Loucy (cell line): ENCODE results near the gene EXOC3L4.

Experiments used
- H2AFZ ChIP-seq: fragments of 200-600 bp; sonication (generic); 2 replicates; pipeline ENCODE4 v1.6.0; 2016; ENCODE audit warnings: antibody characterized with exemption, mild to moderate bottlenecking, low read length, moderate library complexity
- H3F3A ChIP-seq: fragments of 200-600 bp; 2 replicates; pipeline ENCODE4 v1.6.0; 2016; ENCODE audit warnings: antibody characterized with exemption, low read depth, mild to moderate bottlenecking
- H3K27me3 ChIP-seq: fragments of 200-600 bp; sonication (generic); 2 replicates; pipeline ENCODE4 v1.6.1; 2014; ENCODE audit warnings: low read length, mild to moderate bottlenecking; ENCODE audit not compliant: insufficient read depth, poor library complexity, severe bottlenecking
- H3K36me3 ChIP-seq: fragments of 200-600 bp; sonication (generic); 2 replicates; pipeline ENCODE4 v1.6.1; 2016; ENCODE audit warnings: low read length; ENCODE audit not compliant: insufficient read depth
- H3K4me1 ChIP-seq: fragments of 200-600 bp; sonication (generic); 2 replicates; pipeline ENCODE4 v1.5.1; 2014; ENCODE audit warnings: low read length, mild to moderate bottlenecking; ENCODE audit not compliant: insufficient read depth, poor library complexity, severe bottlenecking
- H3K4me2 ChIP-seq: fragments of 200-600 bp; sonication (generic); 2 replicates; pipeline ENCODE4 v1.6.0; 2014; ENCODE audit warnings: antibody characterized with exemption, low read length, low read depth, mild to moderate bottlenecking; ENCODE audit not compliant: poor library complexity, severe bottlenecking
- H3K4me3 ChIP-seq: fragments of 200-600 bp; sonication (generic); 2 replicates; pipeline ENCODE4 v1.5.1; 2014; ENCODE audit warnings: low read length, mild to moderate bottlenecking, mixed read lengths; ENCODE audit not compliant: poor library complexity, severe bottlenecking
- H3K79me2 ChIP-seq: fragments of 200-600 bp; sonication (generic); 2 replicates; pipeline ENCODE4 v1.6.1; 2014; ENCODE audit warnings: low read length; ENCODE audit not compliant: insufficient read depth
- H3K9ac ChIP-seq: fragments of 200-600 bp; sonication (generic); 2 replicates; pipeline ENCODE4 v1.6.0; 2014; ENCODE audit warnings: mild to moderate bottlenecking, low read depth, low read length, moderate library complexity; ENCODE audit not compliant: poor library complexity, severe bottlenecking
- H3K9me2 ChIP-seq: fragments of 200-600 bp; sonication (generic); replicated peaks from 2 replicates; pipeline ENCODE4 v1.6.1; 2016; ENCODE audit warnings: low read depth, low read length, mixed read lengths
- H3K9me3 ChIP-seq: fragments of 200-600 bp; sonication (generic); 2 replicates; pipeline ENCODE4 v1.6.1; 2014; ENCODE audit warnings: mild to moderate bottlenecking, antibody characterized with exemption, low read length, low read depth; ENCODE audit not compliant: insufficient read depth
- H4K20me1 ChIP-seq: fragments of 200-600 bp; sonication (generic); 2 replicates; pipeline ENCODE4 v1.6.0; 2014; ENCODE audit warnings: antibody characterized with exemption, low read length, mild to moderate bottlenecking; ENCODE audit not compliant: insufficient read depth, poor library complexity, severe bottlenecking
- CTCF ChIP-seq: fragments of 200-600 bp; sonication (generic); conservative IDR thresholded peaks from 2 replicates; pipeline ENCODE4 v1.5.1; 2014; ENCODE audit warnings: mild to moderate bottlenecking, antibody characterized with exemption, low read length
- EZH2phosphoT487 ChIP-seq: fragments of 200-600 bp; IDR thresholded peaks from 2 replicates; pipeline ENCODE4 v1.6.1; 2018; ENCODE audit warnings: antibody characterized with exemption, mild to moderate bottlenecking, moderate library complexity, borderline replicate concordance

The EXOC3L4 gene

GRCh38 chr14:103140316-103141109 is 46.0 kb downstream of the EXOC3L4 start:
- Histone ChIP-seq H3K9me3 (no peaks in the 10 kb centered on the region), H3K4me3 (peak overlapping the region; percentile 25), H3F3A (no peaks in the 10 kb centered on the region), H3K36me3 (no peaks in the 10 kb centered on the region), H3K79me2 (no peaks in the 10 kb centered on the region), H3K27me3 (no peaks in the 10 kb centered on the region), H2AFZ (no peak overlapping the region), H3K4me2 (peak overlapping the region; percentile 55), H3K9me2 (no peaks in the 10 kb centered on the region), H3K9ac (no peak overlapping the region), H3K4me1 (peaks cover 6% of the 10 kb centered on the region), H4K20me1 (no peaks in the 10 kb centered on the region)
- TF ChIP-seq EZH2phosphoT487 (no peak), CTCF (no peak)

- Histone ChIP-seq H3K36me3 (no peaks in the 10 kb centered on the region), H3K9me3 (no peaks in the 10 kb centered on the region), H3K4me3 (peak overlapping the region; percentile 25), H4K20me1 (no peaks in the 10 kb centered on the region), H3F3A (no peaks in the 10 kb centered on the region), H2AFZ (no peak overlapping the region), H3K9me2 (no peaks in the 10 kb centered on the region), H3K27me3 (no peaks in the 10 kb centered on the region), H3K9ac (no peak overlapping the region), H3K79me2 (no peaks in the 10 kb centered on the region), H3K4me2 (peak overlapping the region; percentile 55), H3K4me1 (peaks cover 6% of the 10 kb centered on the region)
- TF ChIP-seq EZH2phosphoT487, result no peak
- peak; percentile 94 for TF ChIP-seq CTCF
Measured at GRCh38 chr14:103141117-103141796, 46.7 kb downstream of the EXOC3L4 start.

GRCh38 chr14:103142026-103142425 is 47.5 kb downstream of the EXOC3L4 start:
- Histone ChIP-seq H3K4me1 (peaks cover 6% of the 10 kb centered on the region), H3K27me3 (no peaks in the 10 kb centered on the region), H2AFZ (no peak overlapping the region), H3K79me2 (no peaks in the 10 kb centered on the region), H3F3A (no peaks in the 10 kb centered on the region), H4K20me1 (no peaks in the 10 kb centered on the region), H3K4me3 (no peak overlapping the region), H3K4me2 (no peak overlapping the region), H3K9ac (no peak overlapping the region), H3K9me2 (no peaks in the 10 kb centered on the region), H3K9me3 (no peaks in the 10 kb centered on the region), H3K36me3 (no peaks in the 10 kb centered on the region)
- TF ChIP-seq EZH2phosphoT487, result no peak
- TF ChIP-seq CTCF, result no peak
